Measurements from ENCODE around the gene ANO7. TPM values are rescaled to one million over a fixed set of nuclear protein-coding genes. Genes with fewer than 3 reads are reported as not detected.
A peak's percentile ranks its signal among the peaks of the same experiment; 100 is the strongest.

ANO7 gene
- total RNA-seq, 1 experiment from 2014 or later, result 4.1 TPM

GRCh38 chr2:241146286-241146685 lies 42.2 kb upstream of the ANO7 start:
- BruUV-seq (replicated peaks), result no TSS peak
- ChIA-PET CTCF (no interaction called here), POLR2A (no interaction called here)
- 0 out of 2 replicates have a peak, but pooled peaks cover 3% of the 10 kb centered on the region for H3K4me1 ChIP-seq
- H3K4me3 Mint-ChIP-seq (ENCODE audit: unreplicated experiment), result no peak overlapping the region
- intact Hi-C loops (cut with micrococcal nuclease; ENCODE audit: unreplicated experiment), result loop anchor here (5.0 kb wide), 1 partner anchor 71 kb away; no protein-coding TSS in a partner anchor
- no peak for DNase-seq
- no peaks in the 10 kb centered on the region for H3K9me3 Mint-ChIP-seq (ENCODE audit: unreplicated experiment)
- no peaks in the 10 kb centered on the region for H3K27me3 Mint-ChIP-seq (ENCODE audit: insufficient read depth, unreplicated experiment)
- H3K27me3 ChIP-seq (replicated peaks; ENCODE audit: control insufficient read depth, insufficient read depth, low read length), result no peaks in the 10 kb centered on the region
- peaks cover 8% of the 10 kb centered on the region for H3K36me3 Mint-ChIP-seq (ENCODE audit: insufficient read depth, unreplicated experiment)
- peaks cover 13% of the 10 kb centered on the region for H3K4me1 Mint-ChIP-seq (ENCODE audit: low read depth, unreplicated experiment)
- H3K36me3 ChIP-seq (ENCODE audit: control insufficient read depth, insufficient read depth, low read length), result no peaks in the 10 kb centered on the region
- TF ChIP-seq CTCF (IDR thresholded peaks at IDR 0.05; ENCODE audit: insufficient read depth in 1 of 2, low read depth in 1 of 2, low read length in 1 of 2, severe bottlenecking in 1 of 2, unreplicated experiment in 1 of 2), result no peak
- no peak overlapping the region for H3K27ac Mint-ChIP-seq (ENCODE audit: unreplicated experiment)
- no peaks in the 10 kb centered on the region for H3K9me3 ChIP-seq
- H3K4me3 ChIP-seq (ENCODE audit: low read depth, low read length), result no peak overlapping the region

- Mint-ChIP-seq H3K36me3 (ENCODE audit: insufficient read depth, unreplicated experiment) (peaks cover 8% of the 10 kb centered on the region), H3K4me3 (ENCODE audit: unreplicated experiment) (peak overlapping the region; percentile 84), H3K9me3 (ENCODE audit: unreplicated experiment) (no peaks in the 10 kb centered on the region), H3K27me3 (ENCODE audit: insufficient read depth, unreplicated experiment) (no peaks in the 10 kb centered on the region), H3K27ac (ENCODE audit: unreplicated experiment) (no peak overlapping the region), H3K4me1 (ENCODE audit: low read depth, unreplicated experiment) (peaks cover 16% of the 10 kb centered on the region)
- no TSS peak for BruUV-seq (replicated peaks)
- Histone ChIP-seq H3K9me3 (no peaks in the 10 kb centered on the region), H3K4me3 (ENCODE audit: low read depth, low read length) (no peak overlapping the region), H3K27me3 (replicated peaks; ENCODE audit: control insufficient read depth, insufficient read depth, low read length) (no peaks in the 10 kb centered on the region), H3K36me3 (ENCODE audit: control insufficient read depth, insufficient read depth, low read length) (no peaks in the 10 kb centered on the region), H3K4me1 (0 out of 2 replicates have a peak, but pooled peaks cover 3% of the 10 kb centered on the region)
- ChIA-PET CTCF (no interaction called here), POLR2A (no interaction called here)
- DNase-seq, result no peak
- intact Hi-C loops (cut with micrococcal nuclease; ENCODE audit: unreplicated experiment), result loop anchor here (5.0 kb wide), 1 partner anchor 70 kb away; no protein-coding TSS in a partner anchor
- no peak for TF ChIP-seq CTCF (IDR thresholded peaks at IDR 0.05; ENCODE audit: insufficient read depth in 1 of 2, low read depth in 1 of 2, low read length in 1 of 2, severe bottlenecking in 1 of 2, unreplicated experiment in 1 of 2)
Measured at GRCh38 chr2:241147336-241147735, 41.1 kb upstream of the ANO7 start.

- DNase-seq, result no peak
- Mint-ChIP-seq H3K36me3 (ENCODE audit: insufficient read depth, unreplicated experiment) (peaks cover 8% of the 10 kb centered on the region), H3K27ac (ENCODE audit: unreplicated experiment) (peak overlapping the region; percentile 91), H3K27me3 (ENCODE audit: insufficient read depth, unreplicated experiment) (no peaks in the 10 kb centered on the region), H3K4me1 (ENCODE audit: low read depth, unreplicated experiment) (peaks cover 16% of the 10 kb centered on the region), H3K4me3 (ENCODE audit: unreplicated experiment) (peak overlapping the region; percentile 84), H3K9me3 (ENCODE audit: unreplicated experiment) (no peaks in the 10 kb centered on the region)
- ChIA-PET CTCF (no interaction called here), POLR2A (no interaction called here)
- BruUV-seq (replicated peaks), result no TSS peak
- no peaks in the 10 kb centered on the region for H3K27me3 ChIP-seq (replicated peaks; ENCODE audit: control insufficient read depth, insufficient read depth, low read length)
- peak overlapping the region; percentile 53 for H3K4me3 ChIP-seq (ENCODE audit: low read depth, low read length)
- intact Hi-C loops (cut with micrococcal nuclease; ENCODE audit: unreplicated experiment), result loop anchor here (5.0 kb wide), 1 partner anchor 69 kb away; no protein-coding TSS in a partner anchor
- H3K36me3 ChIP-seq (ENCODE audit: control insufficient read depth, insufficient read depth, low read length), result no peaks in the 10 kb centered on the region
- no peaks in the 10 kb centered on the region for H3K9me3 ChIP-seq
- TF ChIP-seq CTCF (IDR thresholded peaks at IDR 0.05; ENCODE audit: insufficient read depth in 1 of 2, low read depth in 1 of 2, low read length in 1 of 2, severe bottlenecking in 1 of 2, unreplicated experiment in 1 of 2), result no peak
- 0 out of 2 replicates have a peak, but pooled peaks cover 3% of the 10 kb centered on the region for H3K4me1 ChIP-seq
Measured at GRCh38 chr2:241148239-241148638, 40.2 kb upstream of the ANO7 start.

All from Caco-2 (cell line).